ENCODE results near the gene NEUROD2. TPM values are rescaled to one million over a fixed set of nuclear protein-coding genes. Genes with fewer than 3 reads are reported as not detected.

NEUROD2 gene
- total RNA-seq, 6 donors from 2014 or later = not detected

Other genes starting within 250 kb of the NEUROD2 start
- gene FBXL20, start 206.3 kb downstream of the NEUROD2 start, total RNA-seq = 10 to 100 TPM in 5 of 6 donors, 1 to 10 TPM in 1; 7.6 to 53.4 (median 30.4) TPM
- 10 to 100 TPM; 12.8 to 33.1 (median 24.6) TPM for gene MED1, start 156.7 kb downstream of the NEUROD2 start, total RNA-seq
- 100 to 1,000 TPM in 1 of 6 donors, 10 to 100 TPM in 5; 41.2 to 111 (median 52.8) TPM for gene CDK12, start 146.4 kb downstream of the NEUROD2 start, total RNA-seq
- gene PPP1R1B, start 19.0 kb upstream of the NEUROD2 start, total RNA-seq = 10 to 100 TPM; 10.9 to 22.4 (median 13.8) TPM
- 100 to 1,000 TPM in 2 of 6 donors, 10 to 100 TPM in 4; 27.5 to 315 (median 84.1) TPM for gene STARD3, start 29.2 kb upstream of the NEUROD2 start, total RNA-seq
- 1 to 10 TPM in 5 of 6 donors, under 1 TPM in 1; 0.39 to 4.2 (median 2.5) TPM for gene TCAP, start 57.4 kb upstream of the NEUROD2 start, total RNA-seq
- 10 to 100 TPM in 3 of 6 donors, 1 to 10 TPM in 3; 3.1 to 21.3 (median 7.0) TPM for gene PNMT, start 60.5 kb upstream of the NEUROD2 start, total RNA-seq
- 10 to 100 TPM; 15.2 to 64.0 (median 27.9) TPM for gene PGAP3, start 80.1 kb upstream of the NEUROD2 start, total RNA-seq
- 100 to 1,000 TPM in 4 of 6 donors, 10 to 100 TPM in 2; 88.6 to 126 (median 112) TPM for gene ERBB2, start 92.1 kb upstream of the NEUROD2 start, total RNA-seq
- gene MIEN1, start 122.6 kb upstream of the NEUROD2 start, total RNA-seq = 10 to 100 TPM; 26.2 to 54.1 (median 43.2) TPM
- gene GRB7, start 130.0 kb upstream of the NEUROD2 start, total RNA-seq = 10 to 100 TPM; 19.9 to 82.8 (median 31.1) TPM